HG03520 (cell line): ENCODE data around the gene HSD17B10.
"Not testable (repeated sequence)": the region's sequence is repeated elsewhere in the genome, so short reads cannot be mapped to it uniquely, and the experiment has no call there.

Experiments used
- ATAC-seq: cut with Tn5 transposase; IDR thresholded peaks from one replicate; pipeline ENCODE4 v1.9.1; 2021; ENCODE audit warnings: mild to moderate bottlenecking, moderate library complexity; ENCODE audit not compliant: unreplicated experiment

HSD17B10 gene

GRCh38 chrX:53433651-53434639 lies at the start of gene HSD17B10:
TSS of gene HSD17B10 (minus strand) at chrX:53434370. CDS start at chrX:53434345, 25 bp downstream.
- peak; percentile 83 for ATAC-seq

DNA sequence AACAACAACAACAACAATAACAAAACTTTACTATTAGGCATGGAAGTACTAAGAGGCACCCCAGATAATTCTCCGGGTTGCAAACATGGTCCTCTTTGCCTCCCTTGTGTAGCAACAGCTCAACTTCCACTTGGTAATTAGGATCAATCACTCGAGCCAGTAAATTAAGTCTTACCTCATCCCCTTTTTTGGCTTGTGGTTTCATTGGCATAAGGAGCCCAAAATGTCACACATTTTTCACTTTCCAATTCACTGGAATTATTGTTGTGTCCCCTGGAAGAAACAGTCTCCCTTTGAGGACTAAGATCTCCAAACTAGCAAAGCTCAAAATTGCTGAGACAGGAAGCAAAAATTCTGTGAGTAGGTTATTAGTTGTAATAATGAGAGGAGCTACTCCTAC lies 49.2 kb upstream of the HSD17B10 start:
- no peak for ATAC-seq

DNA sequence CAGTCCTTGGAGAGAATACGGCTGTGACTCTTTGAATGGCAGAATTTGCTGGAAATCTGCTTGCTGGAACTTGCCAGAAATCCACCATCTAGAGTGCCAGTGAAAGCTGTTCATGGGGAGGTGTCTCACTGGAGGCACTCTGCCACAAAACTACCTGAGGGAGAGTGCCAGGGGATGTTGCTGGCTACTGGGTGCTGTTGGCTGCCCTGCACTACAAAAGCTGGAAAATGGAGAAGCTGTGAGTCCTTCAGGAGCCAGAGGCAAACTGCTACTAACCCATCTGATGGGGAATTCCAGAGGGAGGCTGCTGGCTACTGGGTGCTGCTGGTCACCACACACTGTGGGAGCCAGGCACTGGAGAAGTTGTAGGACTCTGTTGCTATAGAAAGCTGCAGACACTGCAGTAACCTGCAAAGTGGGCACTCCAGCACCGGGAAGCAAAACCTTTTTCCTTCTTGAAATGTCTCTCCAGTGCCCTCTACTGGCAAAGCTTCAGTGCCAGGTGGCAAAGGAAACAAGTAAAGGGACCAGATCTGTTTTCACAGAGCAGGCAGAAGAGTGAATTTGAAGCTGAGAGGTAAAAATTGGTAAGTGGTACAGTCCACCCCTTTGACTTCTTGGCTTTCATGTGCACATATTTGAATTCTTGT lies 47.8 kb upstream of the HSD17B10 start:
- no peak for ATAC-seq

DNA sequence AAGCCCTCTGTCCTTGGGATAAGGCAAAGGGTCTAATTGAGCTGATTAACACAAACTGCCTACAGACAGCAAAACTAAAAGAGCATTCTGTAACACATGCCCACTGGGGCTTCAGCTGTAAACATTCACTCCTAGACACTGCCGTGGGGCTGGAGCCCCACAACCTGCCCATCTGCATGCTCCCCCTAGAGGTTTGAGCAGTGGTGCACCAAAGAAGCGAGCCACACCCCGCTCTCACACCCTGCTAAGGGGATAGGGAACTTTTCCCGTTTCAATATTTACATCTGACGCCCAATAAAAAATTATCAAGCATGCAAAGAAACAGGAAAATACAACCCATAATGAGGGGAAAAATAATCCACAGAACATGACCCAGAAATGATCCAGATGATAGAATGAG lies 46.9 kb upstream of the HSD17B10 start:
- no peak for ATAC-seq

DNA sequence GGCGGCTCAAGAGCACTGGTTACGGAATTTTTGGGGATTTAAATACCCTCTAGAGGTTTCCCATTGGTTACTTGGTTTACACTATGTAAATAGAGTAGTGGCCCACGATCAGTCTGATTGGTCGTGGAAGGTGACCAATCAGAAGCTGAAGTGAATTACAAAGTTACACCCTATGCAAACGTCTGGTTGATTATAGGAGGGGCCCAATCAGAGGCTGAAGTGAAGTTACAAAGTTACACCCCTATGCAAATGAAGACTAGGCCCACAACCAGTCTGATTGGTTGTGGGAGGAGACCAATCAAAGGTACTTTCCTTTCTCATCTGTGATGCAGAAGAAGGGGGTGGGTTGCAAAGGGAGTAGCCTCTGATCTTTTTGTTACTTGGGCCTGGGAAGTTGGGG lies 45.1 kb upstream of the HSD17B10 start:
- ATAC-seq, result no peak

- ATAC-seq, result no peak
These were observed 42.2 kb upstream of the HSD17B10 start for GRCh38 chrX:53476371-53476770.

DNA sequence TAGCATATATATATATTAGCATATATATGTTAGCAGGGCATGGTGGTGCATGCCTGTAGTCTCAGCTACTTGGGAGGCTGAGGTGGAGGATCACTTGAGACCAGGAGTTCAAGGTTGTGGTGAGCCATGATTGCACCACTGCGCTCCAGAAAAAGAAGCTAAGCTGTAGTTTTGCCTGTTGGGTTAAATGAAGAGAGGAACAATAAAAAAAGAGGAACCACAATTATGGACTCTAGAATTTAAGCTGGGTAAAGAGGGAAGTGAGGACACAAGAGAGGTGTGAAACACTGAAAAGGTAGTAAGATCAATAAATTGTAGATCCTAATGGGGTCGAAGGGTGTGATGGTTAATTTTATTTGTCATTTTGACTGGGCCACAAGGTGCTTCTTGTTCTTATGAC lies 40.5 kb upstream of the HSD17B10 start:
- no peak for ATAC-seq

- ATAC-seq, result no peak
These were observed 37.2 kb upstream of the HSD17B10 start for GRCh38 chrX:53471346-53471745.

- not testable (repeated sequence) for ATAC-seq
These were observed 34.5 kb upstream of the HSD17B10 start for GRCh38 chrX:53468659-53469058.

DNA sequence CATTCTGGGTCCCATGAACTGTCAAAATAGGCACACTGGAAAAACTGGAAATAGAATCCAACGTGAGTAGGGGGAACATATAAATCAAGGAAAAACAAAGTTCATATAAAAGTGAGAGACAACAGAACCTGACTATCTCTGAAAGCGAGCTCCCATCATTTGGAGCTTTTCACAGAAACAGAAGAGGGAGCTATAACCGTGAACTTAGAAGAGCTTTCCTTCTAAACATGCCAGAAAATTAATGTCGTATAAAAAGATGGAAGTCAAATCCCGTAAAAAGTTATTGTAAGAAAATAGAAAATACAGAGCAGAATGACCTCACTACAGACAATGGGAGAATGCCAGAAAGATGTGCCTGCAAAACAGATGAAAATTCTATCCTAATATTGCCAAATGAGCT lies 23.9 kb upstream of the HSD17B10 start:
- no peak for ATAC-seq

- no peak for ATAC-seq
These were observed 22.1 kb upstream of the HSD17B10 start for GRCh38 chrX:53456254-53456653.

DNA sequence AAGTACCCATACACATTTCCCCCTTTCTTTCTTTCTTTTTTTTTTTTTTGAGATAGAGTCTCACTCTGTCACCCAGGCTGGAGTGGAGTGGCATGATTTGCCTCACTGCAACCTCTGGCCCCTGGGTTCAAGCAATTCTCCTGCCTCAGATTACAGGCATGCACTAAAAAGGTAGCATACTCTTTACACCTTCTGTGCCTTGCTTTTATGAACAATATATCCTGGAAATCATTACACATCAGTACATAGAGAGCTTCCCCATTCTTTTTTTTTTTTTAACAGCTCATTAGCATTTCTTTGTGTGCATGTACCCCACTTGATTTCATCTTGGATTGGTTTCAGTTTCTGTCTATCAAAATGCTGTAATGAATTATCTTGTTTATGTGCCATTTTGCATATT lies 18.6 kb upstream of the HSD17B10 start:
- ATAC-seq, result no peak

DNA sequence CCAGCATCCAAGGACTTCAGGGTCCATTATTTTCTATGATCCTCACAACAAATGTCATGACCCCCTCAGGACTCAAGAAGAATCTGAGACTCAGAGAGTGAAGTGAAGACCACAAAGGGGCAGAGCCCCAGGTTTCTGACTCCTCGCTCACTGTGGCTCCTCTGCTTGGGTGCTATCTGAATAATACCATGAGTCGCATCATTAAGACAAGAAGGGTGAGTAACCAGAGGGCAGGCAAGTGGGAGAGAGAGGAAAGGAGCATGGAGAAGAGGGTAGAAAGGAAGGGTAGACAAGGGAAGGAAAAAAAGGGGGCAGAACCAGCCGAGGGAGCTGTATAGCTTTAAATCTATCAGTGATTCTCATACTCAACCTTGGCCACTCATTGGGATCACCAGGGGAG lies 15.5 kb upstream of the HSD17B10 start:
- no peak for ATAC-seq

- no peak for ATAC-seq
These were observed 13.3 kb upstream of the HSD17B10 start for GRCh38 chrX:53447441-53447840.

- ATAC-seq, result no peak
These were observed 11.8 kb upstream of the HSD17B10 start for GRCh38 chrX:53445977-53446376.

DNA sequence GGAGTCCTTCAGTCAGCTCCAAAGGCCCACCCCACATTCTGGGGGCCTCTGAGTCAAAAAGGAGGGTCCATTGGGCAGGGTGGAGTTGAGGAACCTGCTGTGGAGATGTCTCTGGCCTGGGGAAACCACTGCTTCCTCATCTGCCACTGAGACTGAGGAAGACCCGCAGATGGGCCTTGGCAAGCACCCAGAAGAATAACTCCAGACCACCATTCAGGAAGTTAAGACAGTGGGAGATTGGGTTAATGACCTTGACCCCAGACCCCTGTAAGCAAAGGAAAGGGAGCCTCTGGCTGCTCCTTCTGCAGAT lies 8.1 kb upstream of the HSD17B10 start:
- no peak for ATAC-seq

DNA sequence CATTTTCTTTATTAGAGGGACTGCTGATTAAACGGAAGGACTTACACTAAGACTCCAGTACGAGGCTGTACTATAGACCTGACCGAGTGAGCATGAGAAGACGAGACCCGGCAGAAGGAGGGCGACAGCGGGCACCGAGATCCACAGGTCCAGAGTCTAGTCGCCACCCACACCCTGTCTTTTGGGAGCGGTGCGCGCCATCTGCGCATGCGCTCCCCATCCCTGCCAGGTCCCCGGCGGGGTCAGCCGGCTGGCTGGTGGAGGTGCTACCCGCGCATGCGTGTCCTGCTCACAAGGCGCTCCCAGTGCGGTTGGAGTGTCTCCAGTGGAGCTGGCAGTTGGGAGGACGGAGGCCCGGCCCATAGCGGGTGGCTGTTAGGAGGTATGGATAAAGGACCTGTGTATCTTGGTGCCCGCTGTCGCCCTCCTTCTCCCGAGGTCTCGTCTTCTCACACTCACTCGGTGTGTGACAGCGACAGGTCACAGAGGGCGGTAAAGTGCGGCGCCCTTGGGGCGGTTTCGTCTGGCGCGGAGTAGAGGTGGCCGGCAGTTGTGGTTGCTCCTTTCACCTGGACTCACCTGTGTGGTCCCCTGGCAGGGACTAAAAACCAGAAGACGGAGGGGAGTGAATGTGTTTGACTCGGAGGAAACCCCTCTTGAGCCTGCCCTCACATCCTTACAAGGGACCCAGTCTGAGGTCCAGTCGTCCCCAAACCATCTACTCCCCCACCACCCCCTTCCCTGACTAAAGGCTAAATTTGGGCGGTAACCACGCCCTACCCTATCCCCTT lies 7.6 kb upstream of the HSD17B10 start:
- peak; percentile 51 for ATAC-seq

DNA sequence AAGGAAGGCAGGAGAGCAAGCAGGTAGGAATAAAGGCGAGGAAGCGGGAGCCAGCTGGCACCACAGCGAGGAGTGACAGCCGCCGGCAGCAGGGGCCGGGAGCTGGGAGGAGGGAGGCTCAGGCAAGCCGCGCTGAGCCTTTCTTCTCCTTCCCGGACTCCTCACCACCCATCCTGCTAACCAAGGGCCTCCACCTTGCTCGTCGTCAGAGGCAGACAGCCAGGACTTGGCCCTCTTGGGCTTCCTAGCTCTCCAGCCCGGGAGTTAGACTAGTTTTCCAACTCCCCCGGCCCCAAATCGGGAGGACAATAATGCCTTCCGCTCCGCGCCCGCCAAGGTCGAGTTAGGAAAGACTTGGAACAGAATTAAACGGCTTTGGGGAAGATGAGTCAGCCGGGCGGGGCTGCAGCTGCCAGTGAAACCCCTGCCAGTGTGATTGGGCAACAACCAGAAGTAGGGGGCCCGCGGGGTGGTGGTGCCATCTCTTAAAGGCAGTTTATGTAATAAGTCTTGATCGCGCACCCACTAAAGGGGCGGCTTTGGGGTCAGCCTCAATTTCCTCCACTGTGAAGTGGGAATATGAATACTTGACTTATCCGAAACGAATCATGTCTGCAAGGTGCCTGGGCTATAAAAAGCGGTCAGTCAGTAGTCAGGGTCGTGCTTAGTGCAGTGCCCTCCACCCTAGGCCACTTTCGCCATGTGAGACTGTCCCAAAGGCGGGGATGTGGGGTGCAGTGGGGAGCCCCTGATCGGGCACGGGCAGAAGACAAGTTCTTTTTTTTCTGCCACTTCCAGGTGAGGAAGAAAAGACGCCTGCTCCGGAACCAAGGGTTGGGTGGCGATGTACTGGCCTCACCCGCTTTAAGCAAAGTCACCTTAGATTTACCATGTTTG lies 6.7 kb upstream of the HSD17B10 start:
- no peak for ATAC-seq

- ATAC-seq, result no peak
These were observed 5.9 kb upstream of the HSD17B10 start for GRCh38 chrX:53440101-53440500.

DNA sequence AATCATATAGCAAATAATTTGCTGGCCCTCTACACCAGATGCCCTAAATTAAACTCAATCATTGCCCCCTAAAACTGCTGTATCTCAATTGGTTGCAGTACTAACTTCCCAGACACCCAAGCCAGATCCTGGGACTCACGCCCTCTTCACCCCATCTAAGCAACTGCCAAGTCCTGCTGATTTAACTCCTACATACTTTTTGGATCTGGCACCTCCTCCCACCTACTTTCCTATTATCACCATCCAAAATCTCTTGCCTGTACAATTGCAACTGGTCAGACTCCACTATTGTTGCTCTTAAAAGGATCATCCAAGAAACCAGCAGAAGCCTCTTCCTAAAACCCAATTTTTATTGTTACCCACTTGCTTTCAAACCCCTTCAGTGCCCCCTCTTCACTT lies 4.7 kb upstream of the HSD17B10 start:
- ATAC-seq, result no peak
